IMR-90 (cell line): Measurements from ENCODE around the gene LRRC8E. TPM values are rescaled to one million over a fixed set of nuclear protein-coding genes. Genes with fewer than 3 reads are reported as not detected.

ENCODE experiments used
- ATAC-seq: fragments of 200-7000 bp; cut with Tn5 transposase; 2 replicates; pipeline ENCODE4 v1.9.1; 2020; ENCODE audit warnings: low read depth, mild to moderate bottlenecking, moderate library complexity
- BruUV-seq: library from RNA; stranded (reverse); fragments of 400-500 nt; replicated peaks from 2 replicates; lab custom pipeline; 2021; lab: Mats Ljungman, UMichigan
- CTCF ChIA-PET: fragments of 300-600 bp; formaldehyde crosslinking; extraction: SDS; loops from one replicate; lab custom pipeline; 2021; ENCODE audit warnings: antibody characterized with exemption; lab: Yijun Ruan, JAX
- POLR2A ChIA-PET: fragments of 300-600 bp; sonication (Branson Sonifier 250); formaldehyde crosslinking; loops from one replicate; lab custom pipeline; 2022; ENCODE audit warnings: antibody characterized with exemption; ENCODE audit not compliant: unreplicated experiment; lab: Charles Lee
- DNase-seq: peaks from one replicate; pipeline ENCODE4 v3.0.0; 2013
- H2AFZ ChIP-seq: replicated peaks from 2 replicates; pipeline ENCODE3; 2013; ENCODE audit warnings: low read length, mild to moderate bottlenecking; ENCODE audit not compliant: poor library complexity
- H2AK5ac ChIP-seq: 2 replicates; pipeline ENCODE4 v1.6.1; 2013; ENCODE audit warnings: low read depth, low read length, inconsistent platforms
- H2AK9ac ChIP-seq: replicated peaks from 2 replicates; pipeline ENCODE3; 2013; ENCODE audit warnings: mild to moderate bottlenecking, low read depth, low read length, moderate library complexity; ENCODE audit not compliant: poor library complexity
- H2BK120ac ChIP-seq: 2 replicates; pipeline ENCODE4 v1.6.1; 2013; ENCODE audit warnings: low read depth, low read length, inconsistent platforms
- H2BK15ac ChIP-seq: 3 replicates; pipeline ENCODE4 v1.6.1; 2013; ENCODE audit warnings: low read depth, low read length, inconsistent platforms
- H2BK20ac ChIP-seq: 2 replicates; pipeline ENCODE4 v1.6.1; 2013; ENCODE audit warnings: low read depth, mild to moderate bottlenecking, inconsistent platforms, low read length, moderate library complexity
- H2BK5ac ChIP-seq: 2 replicates; pipeline ENCODE4 v1.6.1; 2013; ENCODE audit warnings: mild to moderate bottlenecking, low read depth, low read length, inconsistent platforms; ENCODE audit not compliant: poor library complexity, severe bottlenecking
- H3K14ac ChIP-seq: replicated peaks from 2 replicates; pipeline ENCODE4 v1.6.1; 2013; ENCODE audit warnings: low read depth, low read length, inconsistent platforms
- H3K18ac ChIP-seq: 2 replicates; pipeline ENCODE4 v1.6.1; 2013; ENCODE audit warnings: low read depth, low read length, control low read depth
- H3K23ac ChIP-seq: 2 replicates; pipeline ENCODE4 v1.6.1; 2013; ENCODE audit warnings: low read depth, low read length, inconsistent platforms
- H3K27ac ChIP-seq: 2 replicates; pipeline ENCODE4 v1.5.1; 2013; ENCODE audit warnings: mild to moderate bottlenecking, control low read depth, low read length; ENCODE audit not compliant: insufficient read depth
- H3K27me3 ChIP-seq: 2 replicates; pipeline ENCODE4 v1.6.1; 2013; ENCODE audit warnings: low read length; ENCODE audit not compliant: control insufficient read depth, insufficient read depth
- H3K36me3 ChIP-seq: 2 replicates; pipeline ENCODE4 v1.6.1; 2013; ENCODE audit warnings: low read length, mixed read lengths; ENCODE audit not compliant: control insufficient read depth, insufficient read depth
- H3K4ac ChIP-seq: 2 replicates; pipeline ENCODE4 v1.6.1; 2013; ENCODE audit warnings: low read depth, low read length, inconsistent platforms
- H3K4me1 ChIP-seq: 2 replicates; pipeline ENCODE4 v1.6.1; 2013; ENCODE audit warnings: low read length, mixed read lengths; ENCODE audit not compliant: control insufficient read depth, insufficient read depth
- H3K4me2 ChIP-seq: 2 replicates; pipeline ENCODE4 v1.6.1; 2013; ENCODE audit warnings: low read depth, mild to moderate bottlenecking, control low read depth, low read length, moderate library complexity
- H3K4me3 ChIP-seq: 2 replicates; pipeline ENCODE4 v1.5.1; 2013; ENCODE audit warnings: low read depth, mild to moderate bottlenecking, control low read depth, low read length, moderate library complexity; ENCODE audit not compliant: insufficient read depth
- H3K56ac ChIP-seq: 2 replicates; pipeline ENCODE4 v1.6.1; 2013; ENCODE audit warnings: low read length, inconsistent platforms; ENCODE audit not compliant: insufficient read depth; ENCODE audit errors: extremely low read depth
- H3K79me1 ChIP-seq, 2 experiments: 2 replicates each; pipeline ENCODE4 v1.6.1; 2013; ENCODE audit warnings: low read length in 2 of 2, inconsistent platforms in 1 of 2, low read depth in 1 of 2
- H3K9ac ChIP-seq: 2 replicates; pipeline ENCODE4 v1.6.1; 2013; ENCODE audit warnings: low read depth, low read length, control low read depth
- H3K9me1 ChIP-seq: 2 replicates; pipeline ENCODE4 v1.6.1; 2013; ENCODE audit warnings: low read length, inconsistent platforms; ENCODE audit not compliant: insufficient read depth
- H3K9me3 ChIP-seq: 2 replicates; pipeline ENCODE4 v1.6.1; 2013; ENCODE audit warnings: low read length; ENCODE audit not compliant: control insufficient read depth, insufficient read depth
- H4K20me1 ChIP-seq: 2 replicates; pipeline ENCODE4 v1.6.1; 2013; ENCODE audit warnings: low read length, inconsistent platforms; ENCODE audit not compliant: insufficient read depth
- H4K5ac ChIP-seq: 2 replicates; pipeline ENCODE4 v1.6.1; 2013; ENCODE audit warnings: mild to moderate bottlenecking, low read depth, low read length, control low read depth
- H4K8ac ChIP-seq, 2 experiments: 2 replicates each; pipeline ENCODE4 v1.6.1; 2013; ENCODE audit warnings: low read depth in 2 of 2, low read length in 2 of 2, control low read depth in 1 of 2, inconsistent platforms in 1 of 2
- H4K91ac ChIP-seq: 2 replicates; pipeline ENCODE4 v1.6.1; 2013; ENCODE audit warnings: low read depth, low read length, inconsistent platforms; ENCODE audit not compliant: insufficient read depth
- BHLHE40 ChIP-seq: fragments of 150-350 bp; IDR thresholded peaks from 2 replicates; pipeline ENCODE4 v1.6.1; 2016; ENCODE audit warnings: mild to moderate bottlenecking, low read depth, low read length
- CEBPB ChIP-seq: IDR thresholded peaks from 2 replicates; pipeline ENCODE4 v1.6.1; 2012; ENCODE audit warnings: low read depth, low read length, improper control_type of control experiment
- CHD1 ChIP-seq: IDR thresholded peaks from 2 replicates; pipeline ENCODE4 v1.6.1; 2012; ENCODE audit warnings: low read depth, low read length, improper control_type of control experiment
- ELK1 ChIP-seq: fragments of 150-350 bp; IDR thresholded peaks from 2 replicates; pipeline ENCODE4 v1.6.1; 2016; ENCODE audit warnings: low read depth, mild to moderate bottlenecking, low read length, moderate library complexity, borderline replicate concordance
- FOS ChIP-seq: fragments of 150-350 bp; IDR thresholded peaks from 2 replicates; pipeline ENCODE4 v1.6.1; 2016; ENCODE audit warnings: low read depth, low read length
- MAFK ChIP-seq: IDR thresholded peaks from 2 replicates; pipeline ENCODE4 v1.6.1; 2012; ENCODE audit warnings: low read depth, low read length, improper control_type of control experiment
- MAZ ChIP-seq: IDR thresholded peaks from 2 replicates; pipeline ENCODE4 v1.6.1; 2012; ENCODE audit warnings: low read depth, mild to moderate bottlenecking, low read length, improper control_type of control experiment, moderate library complexity, borderline replicate concordance
- MXI1 ChIP-seq: IDR thresholded peaks from 2 replicates; pipeline ENCODE4 v1.6.1; 2012; ENCODE audit warnings: low read depth, mild to moderate bottlenecking, low read length, moderate library complexity, borderline replicate concordance
- NFE2L2 ChIP-seq: fragments of 150-350 bp; IDR thresholded peaks from 2 replicates; pipeline ENCODE4 v1.6.1; 2016; ENCODE audit warnings: low read depth, mild to moderate bottlenecking, low read length
- POLR2A ChIP-seq: IDR thresholded peaks from 2 replicates; pipeline ENCODE4 v1.6.1; 2012; ENCODE audit warnings: mild to moderate bottlenecking, low read depth, low read length
- RAD21 ChIP-seq: IDR thresholded peaks from 2 replicates; pipeline ENCODE4 v1.6.1; 2012; ENCODE audit warnings: low read length, improper control_type of control experiment
- RCOR1 ChIP-seq: IDR thresholded peaks from 2 replicates; pipeline ENCODE4 v1.6.1; 2012; ENCODE audit warnings: mild to moderate bottlenecking, low read length, improper control_type of control experiment; ENCODE audit not compliant: insufficient replicate concordance
- RFX5 ChIP-seq: IDR thresholded peaks from 2 replicates; pipeline ENCODE4 v1.8.0; 2012; ENCODE audit warnings: low read depth, mild to moderate bottlenecking, low read length, moderate library complexity
- SMC3 ChIP-seq: fragments of 150-350 bp; IDR thresholded peaks from 2 replicates; pipeline ENCODE4 v1.6.1; 2016; ENCODE audit warnings: low read depth, mild to moderate bottlenecking, antibody characterized with exemption, low read length, moderate library complexity
- USF2 ChIP-seq: fragments of 150-350 bp; IDR thresholded peaks from 2 replicates; pipeline ENCODE4 v1.6.1; 2017; ENCODE audit warnings: mild to moderate bottlenecking, antibody characterized with exemption, low read length, low read depth
- WGBS, 2 experiments: methylation state at CpG; one replicate each; pipeline versions ENCODE4 v1.1.5 to v1.1.7; 2013; ENCODE audit warnings: missing lambda C conversion rate in 2 of 2; ENCODE audit not compliant: insufficient read length in 1 of 2; ENCODE audit errors: extremely low coverage in 2 of 2; 5-methylcytosine and 5-hydroxymethylcytosine counted together
- dilution Hi-C: fragments of 300-500 bp; cut with HindIII; formaldehyde crosslinking; loops from one replicate; pipeline ENCODE4 v1.14.3; 2018; ENCODE audit warnings: low sequenced_read_pairs; ENCODE audit not compliant: unreplicated experiment
- in situ Hi-C: fragments of 300-500 bp; cut with MboI; formaldehyde crosslinking; loops from 3 replicates; pipeline ENCODE4 v1.14.3; 2019; ENCODE audit warnings: low sequenced_read_pairs, inconsistent platforms, mixed read lengths
- intact Hi-C: fragments of 100-400 bp; cut with micrococcal nuclease; formaldehyde crosslinking; loops from 2 replicates; pipeline ENCODE4 v1.10.0; 2022
- polyA plus RNA-seq, 3 experiments: library from polyadenylated mRNA; depleted of rRNA; stranded (reverse); fragments of >200 nt; gene quantifications; 2 replicates each; pipeline ENCODE4 v1.2.3, GENCODE V29; 2012; ENCODE audit warnings: low replicate concordance in 1 of 3
- total RNA-seq: library from RNA; depleted of rRNA; stranded (reverse); fragments of >200 nt; gene quantifications from 2 replicates; pipeline ENCODE4 v1.2.3, GENCODE V29; 2012
- TF ChIP-seq, protein P1 (sequence below): conservative IDR thresholded peaks from 2 replicates; pipeline ENCODE4 v1.5.1; 2012; ENCODE audit warnings: mild to moderate bottlenecking, low read depth, low read length, improper control_type of control experiment

LRRC8E gene
- total and polyA plus RNA-seq, 2 of the 4 experiments (the other 2 are of a cell fraction): 6.4 to 7.2 TPM

GRCh38 chr19:7913652-7914051, 25.3 kb downstream of the LRRC8E start:
- Histone ChIP-seq H3K36me3 (peaks cover 28% of the 10 kb centered on the region), H3K9me1 (no peaks in the 10 kb centered on the region), H3K79me1 (peaks cover 0 to 4% of the 10 kb centered on the region in 2 experiments; a peak in 1 of 4 replicates), H2AK9ac (no peak overlapping the region), H3K27me3 (peaks cover 11% of the 10 kb centered on the region), H3K23ac (no peak overlapping the region), H3K18ac (no peak overlapping the region), H3K14ac (no peak overlapping the region), H3K4me3 (no peak overlapping the region), H3K4me2 (no peak overlapping the region), H3K56ac (no peak overlapping the region), H2BK15ac (no peak overlapping the region), H3K4ac (no peak overlapping the region), H3K9ac (no peak overlapping the region), H4K5ac (no peak overlapping the region), H2BK120ac (no peak overlapping the region), H3K4me1 (peaks cover 10% of the 10 kb centered on the region; the same call in 1 of the 2 replicates), H4K91ac (no peak overlapping the region), H2BK20ac (no peak overlapping the region), H4K20me1 (peaks cover 8% of the 10 kb centered on the region; the same call in 1 of the 2 replicates), H2BK5ac (no peak overlapping the region), H2AFZ (no peak overlapping the region), H3K27ac (no peak overlapping the region), H4K8ac (no peak overlapping the region), H2AK5ac (no peak overlapping the region), H3K9me3 (no peaks in the 10 kb centered on the region)
- BruUV-seq: no TSS peak
- WGBS, 2 experiments: no CpG with 5 or more reads among the region's 10 CpGs
- intact Hi-C loops: no loop called here
- no peak for ATAC-seq
- POLR2A ChIA-PET: no interaction called here
- in situ Hi-C loops: no loop called here
- dilution Hi-C loops: no loop called here
- CTCF ChIA-PET: no interaction called here
- TF ChIP-seq POLR2A: no peak
- TF ChIP-seq RCOR1: no peak
- TF ChIP-seq, protein P1, sequence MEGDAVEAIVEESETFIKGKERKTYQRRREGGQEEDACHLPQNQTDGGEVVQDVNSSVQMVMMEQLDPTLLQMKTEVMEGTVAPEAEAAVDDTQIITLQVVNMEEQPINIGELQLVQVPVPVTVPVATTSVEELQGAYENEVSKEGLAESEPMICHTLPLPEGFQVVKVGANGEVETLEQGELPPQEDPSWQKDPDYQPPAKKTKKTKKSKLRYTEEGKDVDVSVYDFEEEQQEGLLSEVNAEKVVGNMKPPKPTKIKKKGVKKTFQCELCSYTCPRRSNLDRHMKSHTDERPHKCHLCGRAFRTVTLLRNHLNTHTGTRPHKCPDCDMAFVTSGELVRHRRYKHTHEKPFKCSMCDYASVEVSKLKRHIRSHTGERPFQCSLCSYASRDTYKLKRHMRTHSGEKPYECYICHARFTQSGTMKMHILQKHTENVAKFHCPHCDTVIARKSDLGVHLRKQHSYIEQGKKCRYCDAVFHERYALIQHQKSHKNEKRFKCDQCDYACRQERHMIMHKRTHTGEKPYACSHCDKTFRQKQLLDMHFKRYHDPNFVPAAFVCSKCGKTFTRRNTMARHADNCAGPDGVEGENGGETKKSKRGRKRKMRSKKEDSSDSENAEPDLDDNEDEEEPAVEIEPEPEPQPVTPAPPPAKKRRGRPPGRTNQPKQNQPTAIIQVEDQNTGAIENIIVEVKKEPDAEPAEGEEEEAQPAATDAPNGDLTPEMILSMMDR: no peak
- no peak for TF ChIP-seq MAFK
- TF ChIP-seq CEBPB: no peak
- TF ChIP-seq CHD1: no peak
- no peak for TF ChIP-seq RFX5
- no peak for TF ChIP-seq NFE2L2
- no peak for TF ChIP-seq BHLHE40
- no peak for TF ChIP-seq MXI1
- no peak for TF ChIP-seq RAD21
- TF ChIP-seq ELK1: no peak
- no peak for TF ChIP-seq MAZ
- TF ChIP-seq FOS: no peak
- TF ChIP-seq USF2: no peak
- TF ChIP-seq SMC3: no peak
- no peak for DNase-seq
